Activated CD4-positive, alpha-beta T cell treated with anti-CD3 and anti-CD28 coated beads, Interleukin-2, amount 50 U/mL, for 24 hours (primary cell): ENCODE measurements around the gene RNU1-2.
"Not testable (repeated sequence)": the region's sequence is repeated elsewhere in the genome, so short reads cannot be mapped to it uniquely, and the experiment has no call there.

Experiments
- DNase-seq, 2 donors: peaks; one replicate each; pipeline ENCODE4 v3.0.0-alpha.2; 2020; ENCODE audit warnings: low read depth in 1 of 2, low spot score in 1 of 2

Gene RNU1-2

DNA sequence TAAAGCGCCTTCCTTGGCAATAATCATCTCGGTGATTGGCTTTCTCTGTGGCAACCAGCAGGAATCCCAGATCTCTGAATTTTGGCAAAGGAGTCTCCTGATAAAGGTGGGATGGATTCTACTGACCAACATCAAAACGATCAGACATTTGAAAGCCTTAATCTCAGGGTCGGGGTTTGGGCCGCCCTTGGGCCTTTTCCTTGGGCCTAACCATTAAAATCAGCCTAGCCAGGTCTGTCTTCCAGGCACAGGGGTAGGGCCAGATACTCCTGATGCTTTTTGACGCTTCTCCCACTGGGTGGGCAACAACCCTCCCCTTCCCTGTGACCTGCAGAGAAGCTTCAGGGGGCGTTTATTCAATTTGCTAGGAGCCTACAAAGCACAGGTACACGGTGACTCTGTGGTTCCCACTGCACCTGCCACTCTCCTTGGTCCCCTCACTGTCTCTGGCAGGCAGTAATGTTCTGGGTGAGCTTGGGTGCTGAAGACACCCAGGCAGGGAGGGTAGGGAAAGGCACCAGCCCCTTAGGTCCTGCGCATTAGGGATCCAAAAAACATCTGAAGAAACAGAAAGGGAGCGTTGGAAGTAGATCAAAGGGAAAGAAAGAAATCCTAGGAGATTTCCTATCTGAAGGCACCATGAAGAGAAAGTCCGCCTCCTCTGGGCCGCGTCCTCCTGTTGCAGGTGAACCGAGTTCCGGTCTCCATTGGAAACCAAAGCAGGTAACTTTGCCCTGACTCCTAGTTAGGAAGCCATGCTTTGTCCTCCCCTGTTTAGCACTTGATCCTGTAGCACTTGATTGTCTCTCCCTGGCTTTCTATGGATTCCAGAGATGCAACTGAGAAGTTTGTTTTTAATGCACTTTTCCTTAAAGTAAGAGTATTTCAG lies 12.3 kb downstream of the RNU1-2 start:
- no peak for DNase-seq

DNA sequence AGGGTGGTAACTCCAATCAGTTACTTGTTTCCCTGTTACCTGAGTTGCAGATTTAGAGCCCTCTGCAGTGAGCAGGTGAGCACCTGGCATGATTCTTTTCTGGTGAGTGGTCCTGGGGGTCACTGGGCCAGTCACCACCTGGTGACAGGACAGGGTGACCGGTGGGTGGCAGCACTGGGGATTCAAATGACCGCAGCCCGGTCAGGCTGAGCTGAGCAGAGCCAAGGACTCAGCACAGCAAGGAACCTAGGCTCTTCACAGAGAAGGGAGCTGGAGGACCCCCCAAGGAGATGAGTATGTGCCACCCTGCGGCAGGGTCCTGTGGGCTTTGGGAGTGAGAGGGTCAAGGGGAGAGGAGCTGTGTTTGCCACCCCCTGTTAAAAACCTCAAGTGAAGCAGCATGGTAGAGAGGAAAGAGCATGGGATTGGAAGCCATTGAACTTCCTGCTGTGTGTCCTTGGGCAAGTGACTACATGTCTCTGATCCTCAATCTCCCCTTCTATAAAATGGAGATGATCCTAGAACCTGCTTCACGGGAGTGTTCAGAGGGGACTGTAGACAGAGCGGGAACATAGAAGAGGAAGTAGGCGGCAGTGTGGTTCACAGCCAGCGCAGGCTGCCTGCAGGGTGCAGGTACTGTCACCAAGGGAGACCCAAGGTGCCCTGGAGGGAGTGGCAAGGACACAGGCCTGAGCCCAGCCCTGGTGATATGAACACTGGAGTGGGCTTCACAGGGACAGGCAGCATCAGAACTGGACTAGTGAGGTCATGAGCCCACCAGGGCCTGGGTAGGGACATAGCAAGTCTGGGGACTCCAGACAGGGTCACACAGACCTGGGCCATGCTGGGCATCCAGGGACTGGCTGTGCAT lies 16.3 kb downstream of the RNU1-2 start:
- not testable (repeated sequence) for DNase-seq

DNA sequence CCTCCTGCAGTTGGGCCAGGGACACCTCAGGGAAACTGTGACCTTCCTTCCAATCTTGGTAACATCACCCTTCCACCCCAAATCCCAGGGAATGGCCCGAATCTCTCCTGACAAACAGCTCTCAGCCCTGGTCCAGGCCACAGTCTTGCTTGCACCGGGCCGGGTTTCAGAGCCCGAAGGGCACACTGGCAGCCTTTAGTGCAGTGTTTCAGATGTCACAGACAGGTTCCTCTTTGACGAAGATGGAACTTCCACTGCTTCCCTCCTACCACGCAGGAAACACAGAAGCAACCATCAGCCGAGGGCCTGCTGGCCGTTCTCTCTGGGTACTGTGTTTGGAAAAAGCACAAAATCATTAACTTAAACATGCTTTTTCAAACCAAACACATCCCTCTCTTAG lies 17.0 kb downstream of the RNU1-2 start:
- DNase-seq, result not testable (repeated sequence)

DNA sequence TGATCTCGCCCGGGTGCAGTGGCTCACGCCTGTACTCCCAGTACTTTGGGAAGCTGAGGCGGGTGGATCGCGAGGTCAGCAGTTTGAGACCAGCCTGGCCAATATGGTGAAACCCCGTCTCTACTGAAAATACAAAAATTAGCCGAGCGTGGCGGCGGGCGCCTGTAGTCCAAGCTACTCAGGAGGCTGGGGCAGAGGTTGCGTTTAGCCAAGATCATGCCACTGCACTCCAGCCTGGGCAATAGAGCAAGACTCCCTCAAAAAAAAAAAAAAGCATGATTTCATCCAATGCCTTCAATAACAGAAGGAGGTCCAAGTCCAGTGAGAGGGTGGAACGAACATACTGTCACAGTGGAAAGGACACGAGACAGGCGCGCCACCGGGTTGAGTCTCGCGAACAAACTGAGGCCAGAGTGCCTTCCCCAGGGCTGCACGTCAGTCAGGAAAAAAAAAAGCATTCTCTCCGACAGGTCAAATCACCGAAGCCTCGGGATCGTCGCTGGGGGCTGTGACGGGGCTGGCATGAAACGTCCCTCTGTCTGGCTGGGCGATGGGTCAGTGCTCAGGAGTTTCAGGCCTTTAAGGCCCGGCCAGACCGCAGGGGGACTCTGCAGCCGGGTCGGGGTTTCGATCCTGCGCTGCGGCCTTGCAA lies 17.5 kb downstream of the RNU1-2 start:
- DNase-seq, result no peak

DNA sequence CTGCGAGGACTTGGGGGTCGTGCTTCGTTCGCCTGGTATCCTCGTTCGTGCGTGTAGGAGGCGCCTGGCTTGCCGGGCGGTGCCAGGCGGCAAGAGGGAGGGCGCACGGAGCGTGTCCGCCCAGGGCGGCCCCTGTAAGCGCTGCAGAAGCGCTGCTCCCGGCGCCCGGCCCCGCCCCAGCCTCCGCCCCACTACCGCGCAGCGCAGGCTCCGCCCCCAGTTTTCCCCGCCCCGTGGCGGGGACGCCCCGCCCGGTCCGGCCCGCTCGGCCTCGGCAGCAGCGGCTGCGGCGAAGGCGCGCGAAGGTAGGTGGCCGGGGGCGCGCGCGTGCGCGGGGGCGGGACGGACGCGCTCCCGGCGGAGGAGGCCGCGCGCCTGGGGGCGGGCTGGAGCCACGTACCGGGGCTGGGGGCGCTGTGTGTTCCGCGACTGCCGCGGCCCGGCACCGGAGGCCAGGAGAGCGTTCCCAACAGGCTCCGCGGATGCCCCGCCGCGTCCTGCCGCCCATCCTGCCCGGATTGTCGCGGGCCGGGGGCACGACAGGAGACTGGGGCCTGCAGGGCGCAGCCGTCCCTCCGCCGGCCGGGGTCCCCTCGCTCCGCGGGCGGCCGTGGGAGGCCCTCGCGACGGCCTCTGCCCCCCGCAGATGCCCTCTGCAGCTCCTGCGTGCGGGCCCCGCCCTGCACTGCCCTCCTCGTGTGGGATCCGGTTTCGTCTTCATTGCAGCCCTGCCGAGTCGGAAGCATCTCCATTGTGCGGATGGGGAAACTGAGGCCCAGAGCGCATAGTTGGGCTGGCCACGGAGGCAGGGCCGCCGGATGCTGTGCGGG lies 18.3 kb downstream of the RNU1-2 start:
- DNase-seq, result peak; percentile 88 to 97

DNA sequence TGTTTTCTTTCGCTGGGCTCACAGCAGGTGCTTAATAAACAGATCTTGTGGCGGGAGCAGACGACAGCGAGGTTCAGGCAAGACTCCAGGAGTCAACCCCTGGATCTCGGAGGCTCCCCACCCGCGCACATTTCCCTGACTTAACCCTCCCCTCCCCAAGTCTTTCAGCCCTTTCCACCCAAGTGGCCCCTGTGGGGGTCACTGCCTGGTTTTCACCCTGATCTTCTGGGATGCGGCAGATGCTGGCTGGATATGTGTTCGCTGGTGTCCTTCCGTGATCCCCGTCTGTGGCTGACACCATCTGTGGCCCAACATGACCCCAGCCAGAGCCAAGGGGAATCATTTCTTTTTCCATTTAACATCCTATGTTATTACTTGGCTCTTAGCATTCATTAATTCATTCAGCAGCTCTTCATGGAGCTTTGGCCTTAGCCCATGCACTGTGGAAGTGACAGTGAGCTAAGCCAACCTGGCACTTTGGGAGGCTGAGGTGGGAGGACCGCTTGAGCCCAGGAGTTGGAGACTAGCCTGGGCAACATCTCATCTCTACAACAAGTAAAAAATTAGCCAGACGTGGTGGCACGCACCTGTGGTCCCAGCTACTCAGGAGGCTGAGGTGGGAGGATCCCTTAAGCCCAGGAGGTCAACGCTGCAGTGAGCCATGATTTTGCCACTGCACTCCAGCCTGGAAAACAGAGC lies 19.3 kb downstream of the RNU1-2 start:
- DNase-seq, result not testable (repeated sequence)

DNA sequence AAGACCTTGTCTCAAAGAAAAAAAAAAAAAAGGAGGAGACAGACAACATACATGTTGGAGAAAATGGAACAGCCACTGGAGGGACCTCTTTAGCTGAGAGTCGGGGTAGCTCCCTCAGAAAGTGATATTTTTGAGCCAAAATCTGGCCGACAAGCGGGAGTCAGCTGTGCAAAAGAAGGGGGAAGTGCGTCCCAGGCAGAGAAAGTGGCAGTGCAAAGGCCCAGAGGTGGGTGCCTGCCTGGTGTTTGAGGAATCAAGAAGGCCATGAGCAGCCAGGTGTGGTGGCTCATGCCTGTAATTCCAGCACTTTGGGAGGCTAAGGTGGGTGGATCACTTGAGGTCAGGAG lies 19.8 kb downstream of the RNU1-2 start:
- DNase-seq, result no peak

DNA sequence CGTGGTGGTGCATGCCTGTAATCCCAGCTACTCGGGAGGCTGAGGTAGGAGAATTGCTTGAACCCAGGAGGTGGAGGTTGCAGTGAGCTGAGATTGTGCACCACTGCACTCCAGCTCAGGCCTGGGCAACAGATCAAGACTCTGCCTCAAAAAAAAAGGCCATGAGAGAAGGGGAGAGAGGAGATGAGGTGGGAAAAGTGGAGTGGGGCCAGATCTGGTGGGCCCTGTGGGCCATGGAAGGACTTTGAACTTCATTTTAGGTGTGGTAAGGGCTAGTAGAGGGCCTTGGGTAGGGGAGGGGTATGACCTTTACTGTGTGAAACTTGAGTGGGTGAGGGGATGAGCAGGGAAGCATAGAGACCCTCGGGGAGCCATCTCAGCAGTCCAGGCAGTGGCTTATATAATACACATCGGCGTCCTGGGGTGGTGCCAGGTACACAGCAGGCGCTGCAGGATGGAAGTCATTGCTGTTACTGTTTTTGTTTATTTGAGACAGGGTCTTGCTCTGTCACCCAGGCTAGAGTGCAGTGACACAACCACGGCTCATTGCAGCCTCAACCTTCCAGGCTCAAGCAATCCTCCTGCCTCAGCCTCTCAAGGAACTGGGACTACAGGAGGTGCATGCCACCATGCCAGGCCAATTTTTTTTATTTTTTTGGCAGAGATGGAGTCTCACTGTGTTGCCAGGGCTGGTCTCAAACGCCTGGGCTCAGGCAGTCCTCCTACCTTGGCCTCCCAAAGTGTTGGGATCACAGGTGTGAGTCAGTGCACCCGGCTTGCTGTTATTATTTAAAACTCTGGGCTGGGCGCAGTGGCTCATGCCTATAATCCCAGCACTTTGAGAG lies 20.5 kb downstream of the RNU1-2 start:
- not testable (repeated sequence) for DNase-seq

DNA sequence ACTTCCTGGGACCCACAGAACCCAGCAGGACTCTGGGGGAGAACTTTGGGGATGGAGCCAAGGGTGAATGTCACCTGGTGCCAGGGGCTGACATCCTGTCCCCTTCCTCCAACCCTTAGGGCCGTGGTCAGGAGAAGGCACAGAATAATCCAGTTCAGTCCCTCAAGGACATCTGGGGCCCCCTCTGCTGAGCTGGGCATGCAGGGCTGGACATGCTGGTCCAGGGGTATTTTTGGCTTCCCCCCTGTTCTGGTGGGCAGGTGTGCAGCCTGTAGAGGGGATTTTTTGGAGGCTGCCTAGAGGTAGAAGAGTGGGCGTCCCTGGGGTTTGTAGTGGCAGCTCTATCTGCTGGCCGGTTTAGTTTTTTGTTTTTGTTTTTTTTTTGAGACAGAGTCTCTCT lies 22.6 kb downstream of the RNU1-2 start:
- no peak for DNase-seq

DNA sequence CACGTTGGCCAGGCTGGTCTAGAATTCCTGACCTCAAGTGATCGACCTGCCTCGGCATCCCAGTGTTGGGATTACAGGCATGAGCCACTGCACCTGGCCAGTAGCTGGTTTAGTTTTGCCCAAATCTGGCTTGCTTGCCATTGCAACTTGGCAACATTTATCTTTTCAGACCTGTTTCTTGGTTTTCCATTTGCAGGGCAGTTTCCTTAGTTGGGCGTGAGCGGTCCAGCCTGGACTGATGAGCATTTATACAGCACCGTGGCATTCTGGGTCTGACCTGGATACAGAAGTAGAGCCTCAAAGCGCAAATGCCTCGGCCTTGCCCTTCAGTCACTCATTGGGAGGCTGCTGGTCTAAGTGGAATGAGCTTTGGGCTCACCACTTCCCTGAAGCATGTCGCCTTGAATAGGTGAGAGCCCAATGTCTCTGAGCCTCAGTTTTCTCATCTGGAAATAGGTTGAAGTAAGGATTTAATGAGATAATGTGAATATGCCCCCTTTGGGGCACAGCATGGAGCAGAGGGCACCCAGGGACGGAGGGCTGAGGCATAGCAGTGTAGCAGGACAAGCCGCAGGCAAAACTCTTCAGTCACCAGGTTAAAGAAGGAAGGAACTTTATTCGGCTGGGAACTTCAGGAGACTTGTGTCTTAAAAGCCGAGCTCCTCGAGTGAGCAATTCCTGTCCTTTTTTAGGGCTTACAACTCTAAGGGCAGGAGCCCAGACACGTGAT lies 23.3 kb downstream of the RNU1-2 start:
- not testable (repeated sequence) for DNase-seq

DNA sequence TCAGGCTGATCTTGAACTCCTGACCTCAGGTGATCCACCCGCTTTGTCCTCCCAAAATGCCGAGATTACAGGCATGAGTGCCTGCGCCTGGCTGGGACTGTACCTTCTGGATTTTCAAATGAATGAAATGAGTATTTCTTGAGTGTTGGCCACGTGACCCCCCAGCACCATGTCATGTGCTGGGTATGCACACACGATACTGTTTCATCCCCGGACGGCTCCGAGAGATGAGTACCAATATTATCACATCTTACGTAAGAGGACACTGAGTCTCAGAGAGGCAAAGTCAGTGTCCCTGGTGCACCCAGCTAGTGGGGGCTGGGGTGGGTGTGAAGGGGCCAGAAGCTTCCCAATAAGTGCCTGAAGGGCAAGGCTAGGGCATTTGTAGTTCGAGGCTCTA lies 25.2 kb downstream of the RNU1-2 start:
- no peak for DNase-seq

DNA sequence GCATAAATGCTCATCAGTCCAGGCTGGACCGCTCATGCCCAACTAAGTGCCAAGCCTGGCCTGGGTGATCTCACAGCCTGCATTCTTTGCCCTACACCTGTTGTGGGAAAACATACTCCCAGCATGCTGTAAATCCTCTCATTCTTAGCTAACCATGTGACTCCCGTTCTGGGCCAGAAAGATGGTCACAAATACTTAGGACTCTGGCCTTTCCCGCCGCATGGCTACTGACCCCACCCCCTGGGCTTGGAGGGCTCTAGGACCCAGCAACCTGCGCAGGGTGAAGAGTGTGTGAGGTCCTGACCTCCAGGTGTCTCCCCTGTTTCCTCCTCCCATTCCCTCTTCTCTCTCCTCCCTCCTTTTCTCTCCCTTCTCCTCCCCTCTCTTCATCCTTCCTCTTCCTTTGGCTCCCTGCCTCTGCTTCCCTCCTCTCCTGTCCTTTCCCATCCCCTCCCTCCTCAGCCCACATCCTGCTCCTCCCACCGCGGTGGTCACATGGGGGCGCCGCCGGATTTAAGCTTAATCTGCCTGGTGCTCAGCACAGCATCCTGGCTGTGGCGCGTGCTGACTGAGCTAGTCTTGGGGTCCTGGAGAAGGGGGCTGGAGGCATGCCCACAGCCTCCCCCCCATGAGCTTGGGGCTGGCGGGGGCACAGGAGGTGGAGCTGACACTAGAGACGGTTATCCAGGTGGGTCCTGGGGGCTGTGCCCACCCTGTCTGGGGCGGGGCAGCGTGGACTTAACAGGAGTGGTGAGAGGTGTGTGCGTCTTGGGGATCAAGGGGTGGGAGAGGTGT lies 25.8 kb downstream of the RNU1-2 start, which contains the start of gene CROCC:
Gene CROCC (plus strand): TSS at position 541 of the 795 bp plus-strand sequence. CDS start 88 bp downstream, at position 629.
- DNase-seq, result no peak

DNA sequence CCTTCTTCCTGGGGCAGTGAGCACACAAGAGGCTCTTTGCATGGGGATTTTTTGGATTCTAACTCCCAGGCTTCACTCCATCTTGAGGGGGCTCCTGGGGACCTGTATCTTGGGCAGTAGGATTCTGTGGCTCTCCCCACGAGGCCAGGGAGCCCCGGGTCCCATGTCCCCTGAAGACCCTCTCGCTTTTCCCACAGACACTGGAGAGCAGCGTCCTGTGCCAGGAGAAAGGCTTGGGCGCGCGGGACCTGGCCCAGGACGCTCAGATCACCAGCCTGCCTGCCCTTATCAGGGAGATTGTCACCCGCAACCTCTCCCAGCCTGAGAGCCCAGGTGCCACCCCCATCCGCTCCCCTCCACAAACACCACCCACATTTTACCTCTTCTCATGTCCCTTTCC lies 26.7 kb downstream of the RNU1-2 start:
- DNase-seq, result no peak

DNA sequence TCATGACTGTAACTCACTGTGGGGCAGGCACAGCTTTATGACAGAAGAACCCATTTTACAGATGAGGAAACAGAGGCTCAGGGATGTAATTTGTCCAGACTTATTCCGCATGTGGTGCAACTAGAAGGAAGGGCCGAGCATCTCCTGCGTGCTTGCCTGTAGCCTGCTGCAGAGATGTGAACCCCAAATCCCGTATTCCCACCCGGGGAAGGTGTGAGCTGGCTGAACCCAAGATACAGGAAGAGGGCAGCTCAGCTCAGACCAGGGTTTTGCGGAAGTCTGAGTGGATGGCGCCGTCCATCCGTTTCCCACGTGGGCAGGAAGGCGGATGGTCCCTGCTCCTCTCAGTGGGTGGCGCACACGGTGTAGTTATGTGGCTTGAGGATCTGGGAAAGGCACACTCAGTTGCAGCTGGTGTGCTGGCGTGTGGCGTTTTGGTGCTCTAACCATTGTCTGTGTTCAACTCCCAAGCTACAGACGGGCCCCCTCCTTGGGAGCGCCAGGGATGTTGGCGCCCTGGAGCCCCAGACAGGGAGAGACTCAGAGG lies 27.2 kb downstream of the RNU1-2 start:
- no peak for DNase-seq

DNA sequence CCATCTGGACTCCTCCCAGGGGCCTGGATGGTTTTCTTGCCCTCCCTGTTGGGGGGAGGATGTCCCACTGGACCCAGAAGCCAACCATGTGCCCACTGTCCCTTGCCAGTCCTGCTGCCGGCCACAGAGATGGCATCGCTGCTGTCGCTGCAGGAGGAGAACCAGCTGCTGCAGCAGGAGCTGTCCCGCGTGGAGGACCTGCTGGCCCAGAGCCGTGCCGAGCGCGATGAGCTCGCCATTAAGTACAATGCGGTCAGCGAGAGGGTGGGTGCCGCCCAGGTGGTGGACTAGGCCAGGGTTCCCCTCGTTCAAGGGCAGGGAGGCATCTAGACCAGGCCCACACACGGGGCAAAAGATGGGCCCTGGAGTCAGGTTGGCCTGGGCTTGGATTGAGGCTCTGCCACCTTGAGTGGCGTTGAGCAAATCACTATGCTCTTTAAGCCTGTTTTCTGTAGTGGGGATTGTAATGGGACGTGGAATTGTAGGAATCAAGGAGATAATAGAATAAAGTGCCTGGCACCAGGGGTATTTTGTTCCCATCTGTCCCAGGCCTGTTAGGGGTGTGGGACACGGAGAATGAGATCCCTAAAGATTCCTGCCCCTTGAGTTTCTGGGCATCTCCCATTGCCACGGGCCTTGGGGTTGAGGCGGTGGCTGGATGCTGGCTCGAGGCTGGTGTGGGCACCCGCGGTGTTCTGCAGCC lies 28.6 kb downstream of the RNU1-2 start:
- DNase-seq, result no peak

DNA sequence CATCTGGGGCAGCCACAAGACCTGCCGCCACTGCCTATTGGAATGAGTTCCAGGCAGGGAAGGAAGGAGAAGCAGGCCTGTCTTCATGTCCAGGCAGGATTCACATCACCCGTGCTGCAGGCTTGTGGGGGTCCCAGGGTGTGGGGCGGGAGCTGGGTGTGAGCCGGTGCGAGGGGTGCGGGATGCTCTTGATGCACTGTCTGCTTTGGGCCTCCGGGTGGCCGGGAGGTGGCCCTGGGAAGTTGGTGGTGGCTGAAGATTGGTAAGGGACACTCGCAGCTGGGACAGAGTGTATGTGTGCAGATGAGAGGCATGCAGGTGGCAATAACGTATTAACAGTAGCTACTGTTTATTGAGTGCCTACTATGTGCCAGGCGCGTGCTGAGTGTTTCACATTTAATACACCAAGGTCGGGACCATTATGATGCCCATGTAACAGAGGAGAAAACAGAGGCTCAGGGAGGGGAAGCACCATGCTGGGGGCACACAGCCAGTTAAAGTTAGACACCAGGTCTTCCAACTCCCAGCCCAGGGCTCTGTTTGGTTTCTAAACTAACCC lies 29.2 kb downstream of the RNU1-2 start:
- no peak for DNase-seq
